IMR-90 (cell line): ENCODE data around the gene CASQ1. TPM values are rescaled to one million over a fixed set of nuclear protein-coding genes. Genes with fewer than 3 reads are reported as not detected.

Experiments
- ATAC-seq: fragments of 200-7000 bp; cut with Tn5 transposase; 2 replicates; pipeline ENCODE4 v1.9.1; 2020; ENCODE audit warnings: low read depth, mild to moderate bottlenecking, moderate library complexity
- BruUV-seq: library from RNA; stranded (reverse); fragments of 400-500 nt; replicated peaks from 2 replicates; lab custom pipeline; 2021; lab: Mats Ljungman, UMichigan
- CTCF ChIA-PET: fragments of 300-600 bp; formaldehyde crosslinking; extraction: SDS; loops from one replicate; lab custom pipeline; 2021; ENCODE audit warnings: antibody characterized with exemption; lab: Yijun Ruan, JAX
- POLR2A ChIA-PET: fragments of 300-600 bp; sonication (Branson Sonifier 250); formaldehyde crosslinking; loops from one replicate; lab custom pipeline; 2022; ENCODE audit warnings: antibody characterized with exemption; ENCODE audit not compliant: unreplicated experiment; lab: Charles Lee
- DNase-seq: peaks from one replicate; pipeline ENCODE4 v3.0.0; 2013
- H2AFZ ChIP-seq: replicated peaks from 2 replicates; pipeline ENCODE3; 2013; ENCODE audit warnings: low read length, mild to moderate bottlenecking; ENCODE audit not compliant: poor library complexity
- H2AK5ac ChIP-seq: 2 replicates; pipeline ENCODE4 v1.6.1; 2013; ENCODE audit warnings: low read depth, low read length, inconsistent platforms
- H2AK9ac ChIP-seq: replicated peaks from 2 replicates; pipeline ENCODE3; 2013; ENCODE audit warnings: mild to moderate bottlenecking, low read depth, low read length, moderate library complexity; ENCODE audit not compliant: poor library complexity
- H2BK120ac ChIP-seq: 2 replicates; pipeline ENCODE4 v1.6.1; 2013; ENCODE audit warnings: low read depth, low read length, inconsistent platforms
- H2BK15ac ChIP-seq: 3 replicates; pipeline ENCODE4 v1.6.1; 2013; ENCODE audit warnings: low read depth, low read length, inconsistent platforms
- H2BK20ac ChIP-seq: 2 replicates; pipeline ENCODE4 v1.6.1; 2013; ENCODE audit warnings: low read depth, mild to moderate bottlenecking, inconsistent platforms, low read length, moderate library complexity
- H2BK5ac ChIP-seq: 2 replicates; pipeline ENCODE4 v1.6.1; 2013; ENCODE audit warnings: mild to moderate bottlenecking, low read depth, low read length, inconsistent platforms; ENCODE audit not compliant: poor library complexity, severe bottlenecking
- H3K14ac ChIP-seq: replicated peaks from 2 replicates; pipeline ENCODE4 v1.6.1; 2013; ENCODE audit warnings: low read depth, low read length, inconsistent platforms
- H3K18ac ChIP-seq: 2 replicates; pipeline ENCODE4 v1.6.1; 2013; ENCODE audit warnings: low read depth, low read length, control low read depth
- H3K23ac ChIP-seq: 2 replicates; pipeline ENCODE4 v1.6.1; 2013; ENCODE audit warnings: low read depth, low read length, inconsistent platforms
- H3K27ac ChIP-seq: 2 replicates; pipeline ENCODE4 v1.5.1; 2013; ENCODE audit warnings: mild to moderate bottlenecking, control low read depth, low read length; ENCODE audit not compliant: insufficient read depth
- H3K27me3 ChIP-seq: 2 replicates; pipeline ENCODE4 v1.6.1; 2013; ENCODE audit warnings: low read length; ENCODE audit not compliant: control insufficient read depth, insufficient read depth
- H3K36me3 ChIP-seq: 2 replicates; pipeline ENCODE4 v1.6.1; 2013; ENCODE audit warnings: low read length, mixed read lengths; ENCODE audit not compliant: control insufficient read depth, insufficient read depth
- H3K4ac ChIP-seq: 2 replicates; pipeline ENCODE4 v1.6.1; 2013; ENCODE audit warnings: low read depth, low read length, inconsistent platforms
- H3K4me1 ChIP-seq: 2 replicates; pipeline ENCODE4 v1.6.1; 2013; ENCODE audit warnings: low read length, mixed read lengths; ENCODE audit not compliant: control insufficient read depth, insufficient read depth
- H3K4me2 ChIP-seq: 2 replicates; pipeline ENCODE4 v1.6.1; 2013; ENCODE audit warnings: low read depth, mild to moderate bottlenecking, control low read depth, low read length, moderate library complexity
- H3K4me3 ChIP-seq: 2 replicates; pipeline ENCODE4 v1.5.1; 2013; ENCODE audit warnings: low read depth, mild to moderate bottlenecking, control low read depth, low read length, moderate library complexity; ENCODE audit not compliant: insufficient read depth
- H3K56ac ChIP-seq: 2 replicates; pipeline ENCODE4 v1.6.1; 2013; ENCODE audit warnings: low read length, inconsistent platforms; ENCODE audit not compliant: insufficient read depth; ENCODE audit errors: extremely low read depth
- H3K79me1 ChIP-seq, 2 experiments: 2 replicates each; pipeline ENCODE4 v1.6.1; 2013; ENCODE audit warnings: low read length in 2 of 2, inconsistent platforms in 1 of 2, low read depth in 1 of 2
- H3K9ac ChIP-seq: 2 replicates; pipeline ENCODE4 v1.6.1; 2013; ENCODE audit warnings: low read depth, low read length, control low read depth
- H3K9me1 ChIP-seq: 2 replicates; pipeline ENCODE4 v1.6.1; 2013; ENCODE audit warnings: low read length, inconsistent platforms; ENCODE audit not compliant: insufficient read depth
- H3K9me3 ChIP-seq: 2 replicates; pipeline ENCODE4 v1.6.1; 2013; ENCODE audit warnings: low read length; ENCODE audit not compliant: control insufficient read depth, insufficient read depth
- H4K20me1 ChIP-seq: 2 replicates; pipeline ENCODE4 v1.6.1; 2013; ENCODE audit warnings: low read length, inconsistent platforms; ENCODE audit not compliant: insufficient read depth
- H4K5ac ChIP-seq: 2 replicates; pipeline ENCODE4 v1.6.1; 2013; ENCODE audit warnings: mild to moderate bottlenecking, low read depth, low read length, control low read depth
- H4K8ac ChIP-seq, 2 experiments: 2 replicates each; pipeline ENCODE4 v1.6.1; 2013; ENCODE audit warnings: low read depth in 2 of 2, low read length in 2 of 2, control low read depth in 1 of 2, inconsistent platforms in 1 of 2
- H4K91ac ChIP-seq: 2 replicates; pipeline ENCODE4 v1.6.1; 2013; ENCODE audit warnings: low read depth, low read length, inconsistent platforms; ENCODE audit not compliant: insufficient read depth
- CHD1 ChIP-seq: IDR thresholded peaks from 2 replicates; pipeline ENCODE4 v1.6.1; 2012; ENCODE audit warnings: low read depth, low read length, improper control_type of control experiment
- ELK1 ChIP-seq: fragments of 150-350 bp; IDR thresholded peaks from 2 replicates; pipeline ENCODE4 v1.6.1; 2016; ENCODE audit warnings: low read depth, mild to moderate bottlenecking, low read length, moderate library complexity, borderline replicate concordance
- POLR2A ChIP-seq: IDR thresholded peaks from 2 replicates; pipeline ENCODE4 v1.6.1; 2012; ENCODE audit warnings: mild to moderate bottlenecking, low read depth, low read length
- RAD21 ChIP-seq: IDR thresholded peaks from 2 replicates; pipeline ENCODE4 v1.6.1; 2012; ENCODE audit warnings: low read length, improper control_type of control experiment
- USF2 ChIP-seq: fragments of 150-350 bp; IDR thresholded peaks from 2 replicates; pipeline ENCODE4 v1.6.1; 2017; ENCODE audit warnings: mild to moderate bottlenecking, antibody characterized with exemption, low read length, low read depth
- dilution Hi-C: fragments of 300-500 bp; cut with HindIII; formaldehyde crosslinking; loops from one replicate; pipeline ENCODE4 v1.14.3; 2018; ENCODE audit warnings: low sequenced_read_pairs; ENCODE audit not compliant: unreplicated experiment
- in situ Hi-C: fragments of 300-500 bp; cut with MboI; formaldehyde crosslinking; loops from 3 replicates; pipeline ENCODE4 v1.14.3; 2019; ENCODE audit warnings: low sequenced_read_pairs, inconsistent platforms, mixed read lengths
- intact Hi-C: fragments of 100-400 bp; cut with micrococcal nuclease; formaldehyde crosslinking; loops from 2 replicates; pipeline ENCODE4 v1.10.0; 2022
- polyA plus RNA-seq, 3 experiments: library from polyadenylated mRNA; depleted of rRNA; stranded (reverse); fragments of >200 nt; gene quantifications; 2 replicates each; pipeline ENCODE4 v1.2.3, GENCODE V29; 2012; ENCODE audit warnings: low replicate concordance in 1 of 3
- total RNA-seq: library from RNA; depleted of rRNA; stranded (reverse); fragments of >200 nt; gene quantifications from 2 replicates; pipeline ENCODE4 v1.2.3, GENCODE V29; 2012

Gene CASQ1
- total and polyA plus RNA-seq, 2 of the 4 experiments (the other 2 are of a cell fraction) = 0.18 to 0.21 TPM

GRCh38 chr1:160239582-160240299 lies 49.4 kb downstream of the CASQ1 start (continued):
- no peak for TF ChIP-seq USF2

GRCh38 chr1:160243767-160244166 lies 53.4 kb downstream of the CASQ1 start:
- H2AFZ ChIP-seq = no peak overlapping the region
- H4K8ac ChIP-seq = no peak overlapping the region
- no peak overlapping the region for H3K27ac ChIP-seq
- H3K4me1 ChIP-seq = peaks cover 2% of the 10 kb centered on the region; the same call in 1 of the 2 replicates
- no peaks in the 10 kb centered on the region for H3K9me3 ChIP-seq
- no peak overlapping the region for H2AK9ac ChIP-seq
- no peak overlapping the region for H3K23ac ChIP-seq
- no peak overlapping the region for H2BK15ac ChIP-seq
- H2BK120ac ChIP-seq = no peak overlapping the region
- H4K91ac ChIP-seq = no peak overlapping the region
- no peak overlapping the region for H3K56ac ChIP-seq
- ATAC-seq = no peak
- no peak for DNase-seq
- H4K5ac ChIP-seq = no peak overlapping the region
- H3K36me3 ChIP-seq = peaks cover 19% of the 10 kb centered on the region
- H4K20me1 ChIP-seq = peaks cover 20% of the 10 kb centered on the region
- H2AK5ac ChIP-seq = no peak overlapping the region
- no peak overlapping the region for H2BK20ac ChIP-seq
- H3K14ac ChIP-seq = no peak overlapping the region
- H3K4me3 ChIP-seq = no peak overlapping the region
- H3K9me1 ChIP-seq = no peaks in the 10 kb centered on the region
- peaks cover 26 to 49% of the 10 kb centered on the region in 2 experiments for H3K79me1 ChIP-seq
- POLR2A ChIA-PET = interaction anchor here (0.6 kb wide), 1 partner anchor 107 kb away, joined by 3 read pairs; no protein-coding TSS in a partner anchor
- CTCF ChIA-PET = interaction anchor here (1.0 to 3.0 kb wide), 8 partner anchors 9 to 142 kb away, joined by 3 to 22 read pairs (median 4); no protein-coding TSS in a partner anchor
- BruUV-seq = no TSS peak
- dilution Hi-C loops = no loop called here
- H3K4ac ChIP-seq = no peak overlapping the region
- no peak overlapping the region for H3K18ac ChIP-seq
- intact Hi-C loops = loop anchor here (5.0 kb wide), 1 partner anchor 94 kb away; no protein-coding TSS in a partner anchor
- no peak overlapping the region for H2BK5ac ChIP-seq
- no peak overlapping the region for H3K4me2 ChIP-seq
- no peaks in the 10 kb centered on the region for H3K27me3 ChIP-seq
- no peak overlapping the region for H3K9ac ChIP-seq
- TF ChIP-seq RAD21 (no peak), ELK1 (no peak), USF2 (no peak), POLR2A (no peak), CHD1 (no peak)
- in situ Hi-C loops = no loop called here
